HEK293 (cell line): ENCODE data around the gene SF3B4.

Experiments used
- ATF2 ChIP-seq: fragments of 450-650 bp; formaldehyde crosslinking; IDR thresholded peaks from 2 replicates; pipeline ENCODE4 v1.5.1; 2016; ENCODE audit warnings: missing biosample characterization, missing genetic modification characterization, low read depth
- GLIS2 ChIP-seq: fragments of 450-650 bp; formaldehyde crosslinking; IDR thresholded peaks from 2 replicates; pipeline ENCODE4 v1.5.1; 2016; ENCODE audit warnings: missing biosample characterization, missing genetic modification characterization
- INSM2 ChIP-seq: fragments of 450-650 bp; formaldehyde crosslinking; IDR thresholded peaks from 2 replicates; pipeline ENCODE4 v1.5.1; 2016; ENCODE audit warnings: missing biosample characterization, missing genetic modification characterization
- MYNN ChIP-seq: fragments of 450-650 bp; formaldehyde crosslinking; IDR thresholded peaks from 2 replicates; pipeline ENCODE4 v1.5.1; 2016; ENCODE audit warnings: missing biosample characterization, missing genetic modification characterization, borderline replicate concordance
- SALL2 ChIP-seq: fragments of 450-650 bp; formaldehyde crosslinking; IDR thresholded peaks from 2 replicates; pipeline ENCODE4 v1.5.0; 2017; ENCODE audit warnings: missing biosample characterization, mild to moderate bottlenecking, missing genetic modification characterization, borderline replicate concordance
- SP2 ChIP-seq: fragments of 450-650 bp; formaldehyde crosslinking; IDR thresholded peaks from 2 replicates; pipeline ENCODE4 v1.5.1; 2016; ENCODE audit warnings: missing biosample characterization, missing genetic modification characterization
- ZBTB1 ChIP-seq: fragments of 450-650 bp; formaldehyde crosslinking; IDR thresholded peaks from 2 replicates; pipeline ENCODE4 v1.5.1; 2016; ENCODE audit warnings: missing biosample characterization, missing genetic modification characterization
- ZBTB20 ChIP-seq: fragments of 450-650 bp; formaldehyde crosslinking; IDR thresholded peaks from 2 replicates; pipeline ENCODE4 v1.5.1; 2016; ENCODE audit warnings: missing biosample characterization, missing genetic modification characterization
- ZBTB26 ChIP-seq: fragments of 450-650 bp; formaldehyde crosslinking; optimal IDR thresholded peaks from 2 replicates; pipeline ENCODE3; 2016; ENCODE audit warnings: missing biosample characterization, mild to moderate bottlenecking, missing genetic modification characterization
- ZBTB6 ChIP-seq: fragments of 450-650 bp; formaldehyde crosslinking; IDR thresholded peaks from 2 replicates; pipeline ENCODE4 v1.5.1; 2017; ENCODE audit warnings: missing biosample characterization, missing genetic modification characterization
- ZNF132 ChIP-seq: fragments of 450-650 bp; formaldehyde crosslinking; IDR thresholded peaks from 2 replicates; pipeline ENCODE4 v1.5.1; 2017; ENCODE audit warnings: missing biosample characterization, missing genetic modification characterization, borderline replicate concordance
- ZNF214 ChIP-seq: fragments of 450-650 bp; formaldehyde crosslinking; IDR thresholded peaks from 2 replicates; pipeline ENCODE4 v1.5.1; 2017; ENCODE audit warnings: missing biosample characterization, mild to moderate bottlenecking, missing genetic modification characterization, borderline replicate concordance
- ZNF23 ChIP-seq: fragments of 450-650 bp; formaldehyde crosslinking; IDR thresholded peaks from 2 replicates; pipeline ENCODE4 v1.5.1; 2016; ENCODE audit warnings: missing biosample characterization, missing genetic modification characterization, borderline replicate concordance
- ZNF280C ChIP-seq: fragments of 450-650 bp; formaldehyde crosslinking; IDR thresholded peaks from 2 replicates; pipeline ENCODE4 v1.5.1; 2016; ENCODE audit warnings: missing biosample characterization, missing genetic modification characterization
- ZNF394 ChIP-seq: fragments of 450-650 bp; formaldehyde crosslinking; IDR thresholded peaks from 2 replicates; pipeline ENCODE4 v1.5.1; 2016; ENCODE audit warnings: missing biosample characterization, missing genetic modification characterization, mild to moderate bottlenecking, moderate library complexity, borderline replicate concordance
- ZNF433 ChIP-seq: fragments of 450-650 bp; formaldehyde crosslinking; IDR thresholded peaks from 2 replicates; pipeline ENCODE4 v1.5.1; 2016; ENCODE audit warnings: missing biosample characterization, missing genetic modification characterization, low read depth
- ZNF629 ChIP-seq: fragments of 450-650 bp; formaldehyde crosslinking; IDR thresholded peaks from 2 replicates; pipeline ENCODE4 v1.5.1; 2017; ENCODE audit warnings: missing biosample characterization, missing genetic modification characterization
- ZNF645 ChIP-seq: fragments of 450-650 bp; formaldehyde crosslinking; IDR thresholded peaks from 2 replicates; pipeline ENCODE4; 2016; ENCODE audit warnings: missing biosample characterization, missing genetic modification characterization
- ZNF660 ChIP-seq: fragments of 450-650 bp; IDR thresholded peaks from 2 replicates; pipeline ENCODE4 v1.5.1; 2018; ENCODE audit warnings: missing biosample characterization, mild to moderate bottlenecking, missing genetic modification characterization
- ZNF704 ChIP-seq: fragments of 450-650 bp; formaldehyde crosslinking; IDR thresholded peaks from 2 replicates; pipeline ENCODE4 v1.5.1; 2016; ENCODE audit warnings: missing biosample characterization, missing genetic modification characterization
- ZNF837 ChIP-seq: fragments of 450-650 bp; formaldehyde crosslinking; IDR thresholded peaks from 2 replicates; pipeline ENCODE4 v1.5.1; 2016; ENCODE audit warnings: missing biosample characterization, missing genetic modification characterization

The SF3B4 gene

GRCh38 chr1:149888247-149888998 lies 39.2 kb downstream of the SF3B4 start (continued):
- TF ChIP-seq SP2 (tag by site-specific recombination): no peak; the same call in 1 of the 2 replicates
- no peak for TF ChIP-seq ZNF704 (tag by site-specific recombination)
- no peak for TF ChIP-seq ZNF433 (tag by site-specific recombination)
- no peak for TF ChIP-seq GLIS2 (tag by site-specific recombination)
- 0 out of 2 replicates have a peak, but pooled peaks have one; percentile 46 for TF ChIP-seq ZBTB20 (tag by site-specific recombination)
- TF ChIP-seq ZNF23: no peak
- no peak for TF ChIP-seq SALL2
- TF ChIP-seq ZNF394 (tag by site-specific recombination): peak; percentile 59
- no peak for TF ChIP-seq ZBTB26
- TF ChIP-seq ZNF629 (tag by site-specific recombination): peak; percentile 71
- no peak for TF ChIP-seq ZNF645 (tag by site-specific recombination)
- peak; percentile 63 for TF ChIP-seq INSM2 (tag by site-specific recombination)
- TF ChIP-seq ATF2 (tag by site-specific recombination): no peak
- TF ChIP-seq ZNF837 (tag by site-specific recombination): no peak
- no peak; the same call in 1 of the 2 replicates for TF ChIP-seq ZBTB1 (tag by site-specific recombination)
- no peak for TF ChIP-seq ZNF132 (tag by site-specific recombination)
- TF ChIP-seq MYNN (tag by site-specific recombination): no peak
- no peak for TF ChIP-seq ZNF214 (tag by site-specific recombination)
- no peak for TF ChIP-seq ZNF280C
- no peak for TF ChIP-seq ZBTB6 (tag by site-specific recombination)
- TF ChIP-seq ZNF660 (tag by site-specific recombination): peak; percentile 77; the same call in 1 of the 2 replicates
